K562 (cell line): ENCODE results near the gene PGAM2. TPM values are rescaled to one million over a fixed set of nuclear protein-coding genes. Genes with fewer than 3 reads are reported as not detected.

ENCODE experiments used
- ATAC-seq: fragments of 200-7000 bp; cut with Tn5 transposase; 3 replicates; pipeline ENCODE4 v1.9.1; 2020; ENCODE audit warnings: moderate library complexity
- BruUV-seq: library from RNA; stranded (reverse); fragments of 400-500 nt; replicated peaks from 2 replicates; lab custom pipeline; 2021; lab: Mats Ljungman, UMichigan
- CTCF ChIA-PET: fragments of 300-600 bp; formaldehyde crosslinking; extraction: SDS; loops from one replicate; lab custom pipeline; 2021; ENCODE audit warnings: low intra/inter-chr PET ratio; lab: Yijun Ruan, JAX
- POLR2A ChIA-PET: fragments of 300-600, 350-650 bp; sonication (Branson Sonifier 250); formaldehyde crosslinking; extraction: SDS; loops from one replicate; lab custom pipeline; 2021; ENCODE audit warnings: antibody characterized with exemption, inconsistent platforms; lab: Yijun Ruan, JAX
- DNase-seq, 4 experiments: peaks; one replicate each; pipeline versions ENCODE4 v3.0.0 to v3.0.0-alpha.2; 2011 to 2018; ENCODE audit warnings: low spot score in 3 of 4, mixed read lengths in 3 of 4; ENCODE audit errors: extremely low read depth in 1 of 4
- FAIRE-seq: peaks from 2 replicates; lab custom pipeline; 2011; peaks lifted over from hg19 to GRCh38; lab: Jason Lieb, UNC
- H2AFZ ChIP-seq: 2 replicates; pipeline ENCODE4 v1.6.0; 2011; ENCODE audit warnings: low read depth, low read length, control low read depth, inconsistent platforms
- H3K27ac ChIP-seq: fragments of 200-600 bp; 3 replicates; pipeline ENCODE4 v1.8.0; 2011; ENCODE audit warnings: low read depth, mild to moderate bottlenecking, control low read depth, inconsistent platforms, low read length, moderate library complexity, mixed read lengths; ENCODE audit errors: extremely low read depth
- H3K27me3 ChIP-seq, 2 experiments: fragments of 300-600 bp in 1 of 2; 2 replicates in 1 of 2; 3 replicates in 1 of 2; pipeline versions ENCODE4 v1.6.0 to v1.8.0; 2011; ENCODE audit warnings: inconsistent platforms in 2 of 2, low read length in 2 of 2, mild to moderate bottlenecking in 1 of 2, mixed read lengths in 1 of 2, moderate library complexity in 1 of 2; ENCODE audit not compliant: control insufficient read depth in 2 of 2, insufficient read depth in 2 of 2
- H3K36me3 ChIP-seq: fragments of 300-600 bp; 3 replicates; pipeline ENCODE4 v1.8.0; 2011; ENCODE audit warnings: mild to moderate bottlenecking, low read length, inconsistent platforms; ENCODE audit not compliant: control insufficient read depth, insufficient read depth
- H3K4me1 ChIP-seq, 2 experiments: fragments of 200-600 bp in 1 of 2; replicated peaks in 1 of 2; 2 replicates in 1 of 2; 3 replicates in 1 of 2; pipeline versions ENCODE4 v1.5.1 to v1.8.0; 2011; ENCODE audit warnings: inconsistent platforms in 2 of 2, low read length in 2 of 2, mild to moderate bottlenecking in 1 of 2, mixed read lengths in 1 of 2, moderate library complexity in 1 of 2; ENCODE audit not compliant: control insufficient read depth in 2 of 2, insufficient read depth in 2 of 2
- H3K4me2 ChIP-seq: 2 replicates; pipeline ENCODE4 v1.6.1; 2011; ENCODE audit warnings: low read length, control low read depth, inconsistent platforms, mixed read lengths; ENCODE audit not compliant: insufficient read depth
- H3K4me3 ChIP-seq: fragments of 200-600 bp; sonication (generic), shearing (Covaris generic); 2 replicates; pipeline ENCODE4 v1.5.1; 2016; ENCODE audit warnings: control low read depth, inconsistent platforms
- H3K79me2 ChIP-seq: fragments of 200-600 bp; 3 replicates; pipeline ENCODE4 v1.8.0; 2011; ENCODE audit warnings: low read length, inconsistent platforms; ENCODE audit not compliant: control insufficient read depth, insufficient read depth
- H3K9ac ChIP-seq, 2 experiments: 2 replicates each; pipeline versions ENCODE4 v1.6.0 to v1.6.1; 2011; ENCODE audit warnings: low read depth in 2 of 2, low read length in 2 of 2, control low read depth in 1 of 2, inconsistent platforms in 1 of 2, mild to moderate bottlenecking in 1 of 2, mixed read lengths in 1 of 2; ENCODE audit not compliant: insufficient read depth in 1 of 2
- H3K9me1 ChIP-seq: one replicate; pipeline ENCODE4 v1.6.0; 2011; ENCODE audit warnings: inconsistent platforms, mild to moderate bottlenecking, low read length, moderate library complexity; ENCODE audit not compliant: control insufficient read depth, insufficient read depth
- H3K9me3 ChIP-seq: replicated peaks from 2 replicates; pipeline ENCODE4 v1.5.1; 2011; ENCODE audit warnings: low read depth, low read length, inconsistent platforms; ENCODE audit not compliant: control insufficient read depth, insufficient read depth
- H4K20me1 ChIP-seq: replicated peaks from 2 replicates; pipeline ENCODE4 v1.6.1; 2011; ENCODE audit warnings: low read length, inconsistent platforms, mixed read lengths; ENCODE audit not compliant: control insufficient read depth, insufficient read depth
- HCFC1 ChIP-seq: IDR thresholded peaks from 2 replicates; pipeline ENCODE4 v1.6.1; 2012; ENCODE audit warnings: low read depth, low read length, improper control_type of control experiment
- HDAC1 ChIP-seq, 2 experiments: fragments of 450-650 bp; IDR thresholded peaks; 2 replicates each; pipeline ENCODE4 v1.6.1; 2016 to 2017; ENCODE audit warnings: inconsistent platforms in 1 of 2, mild to moderate bottlenecking in 1 of 2, moderate library complexity in 1 of 2
- HNRNPK ChIP-seq: fragments of 200-400 bp; formaldehyde crosslinking; IDR thresholded peaks from one replicate; pipeline ENCODE4 v1.6.1; 2018; ENCODE audit warnings: mild to moderate bottlenecking, low read depth, low read length; ENCODE audit not compliant: poor library complexity, severe bottlenecking
- NR2C1 ChIP-seq, 2 experiments: fragments of 450-650 bp; IDR thresholded peaks; 2 replicates each; pipeline ENCODE4 v1.6.1; 2017; ENCODE audit warnings: mild to moderate bottlenecking in 2 of 2, antibody characterized with exemption in 1 of 2, inconsistent platforms in 1 of 2, missing compliant biosample characterization in 1 of 2, missing genetic modification characterization in 1 of 2
- POLR2A ChIP-seq: fragments of 450-650 bp; conservative IDR thresholded peaks from 2 replicates; pipeline ENCODE4 v1.6.1; 2016
- RNF219 ChIP-seq: fragments of 250-450 bp; sonication (Bioruptor Pico); IDR thresholded peaks from 2 replicates; pipeline ENCODE4 v1.5.0; 2022; ENCODE audit warnings: mild to moderate bottlenecking
- SOX6 ChIP-seq: fragments of 450-650 bp; IDR thresholded peaks from 2 replicates; pipeline ENCODE4 v1.6.1; 2014; ENCODE audit warnings: mild to moderate bottlenecking
- SRSF3 ChIP-seq: fragments of 200-400 bp; formaldehyde crosslinking; IDR thresholded peaks from 2 replicates; pipeline ENCODE4 v1.6.1; 2016; ENCODE audit warnings: mild to moderate bottlenecking, low read length, moderate library complexity; ENCODE audit not compliant: insufficient read depth
- YBX1 ChIP-seq: fragments of 450-650 bp; IDR thresholded peaks from 2 replicates; pipeline ENCODE4 v1.7.1; 2016; ENCODE audit warnings: mild to moderate bottlenecking
- ZNF75A ChIP-seq: fragments of 450-650 bp; formaldehyde crosslinking; IDR thresholded peaks from 2 replicates; pipeline ENCODE4 v1.4.0; 2020; ENCODE audit warnings: mild to moderate bottlenecking
- WGBS: fragments of 100-300 bp; shearing (Covaris generic); methylation state at CpG from one replicate; pipeline ENCODE4 v1.1.6; 2016; ENCODE audit warnings: low coverage, mixed read lengths; ENCODE audit not compliant: insufficient coverage; ENCODE audit errors: missing lambda C conversion rate; 5-methylcytosine and 5-hydroxymethylcytosine counted together
- in situ Hi-C: fragments of 300-500 bp; cut with MboI; formaldehyde crosslinking; loops from 4 replicates; pipeline ENCODE4 v1.15.0; 2018; ENCODE audit warnings: inconsistent platforms, mixed read lengths
- intact Hi-C: fragments of 100-400 bp; cut with micrococcal nuclease; formaldehyde crosslinking; loops from 2 replicates; pipeline ENCODE4 v1.14.2; 2022
- polyA plus RNA-seq, 8 experiments: library from polyadenylated mRNA; depleted of rRNA in 4 of 8; stranded (reverse) in 5 of 8; unstranded in 3 of 8; fragments of >200 nt; fragmentation: Nextera tagmentation in 2 of 8; fragmentation: Illumina TruSeq in 1 of 8; extraction: Ambion mirVana in 2 of 8; extraction: Trizol in 1 of 8; gene quantifications; 2 replicates each; pipeline versions ENCODE4 v1.2.1 to v1.2.3, GENCODE V29; 2011 to 2014; ENCODE audit warnings: inconsistent platforms in 1 of 8, missing spikeins in 1 of 8
- total RNA-seq, 7 experiments: library from RNA; depleted of rRNA in 6 of 7; stranded (reverse); fragments of >200 nt in 6 of 7; fragmentation: Illumina TruSeq in 2 of 7; extraction: Trizol in 2 of 7; gene quantifications; 2 replicates each; pipeline versions ENCODE4 v1.2.1 to v1.2.3, GENCODE V29; 2011 to 2021; ENCODE audit warnings: low replicate concordance in 1 of 7

The PGAM2 gene
- total and polyA plus RNA-seq, 9 of the 15 experiments (the other 6 are each of a cell fraction or from before 2014, with no cell fraction given), result not detected

- H3K4me2 ChIP-seq, result no peak overlapping the region
- H3K36me3 ChIP-seq, result peaks cover 8% of the 10 kb centered on the region; the same call in 2 of the 3 replicates
- H3K9me3 ChIP-seq, result no peaks in the 10 kb centered on the region
- no peak overlapping the region for H3K4me3 ChIP-seq
- H3K9me1 ChIP-seq, result no peaks in the 10 kb centered on the region
- ATAC-seq (no peak), FAIRE-seq (no peak), DNase-seq (no peak)
- peaks cover 6 to 36% of the 10 kb centered on the region in 2 experiments; a peak in 3 of 5 replicates for H3K4me1 ChIP-seq
- no peak overlapping the region for H3K27ac ChIP-seq
- POLR2A ChIA-PET, result interaction anchor here (2.5 kb wide), 1 partner anchor 130 kb away, joined by 6 read pairs; no protein-coding TSS in a partner anchor
- CTCF ChIA-PET, result interaction anchor here (0.6 kb wide), 1 partner anchor 131 kb away, joined by 4 read pairs; no protein-coding TSS in a partner anchor
- H3K79me2 ChIP-seq, result no peaks in the 10 kb centered on the region
- H2AFZ ChIP-seq, result no peak overlapping the region
- no TSS peak for BruUV-seq
- H3K27me3 ChIP-seq, result peaks cover 0 to 14% of the 10 kb centered on the region in 2 experiments; a peak in 2 of 5 replicates
- H3K9ac ChIP-seq, result peak overlapping the region in 1 of 2 experiments; percentile 76; a peak in 2 of 4 replicates
- peaks cover 12% of the 10 kb centered on the region; the same call in 1 of the 2 replicates for H4K20me1 ChIP-seq
- TF ChIP-seq POLR2A, result peak; percentile 37; the same call in 1 of the 2 replicates
- no peak for TF ChIP-seq SOX6
- TF ChIP-seq RNF219, result 0 out of 2 replicates have a peak, but pooled peaks have one; percentile 42
- TF ChIP-seq ZNF75A (CRISPR knock-in tag), result no peak
- TF ChIP-seq HDAC1 (IDR thresholded peaks at IDR 0.05), result no peak
- TF ChIP-seq NR2C1 (IDR thresholded peaks at IDR 0.05), result no peak
- no peak for TF ChIP-seq NR2C1 (tag; IDR thresholded peaks at IDR 0.05)
- TF ChIP-seq SRSF3, result no peak
- no peak for TF ChIP-seq HCFC1
- TF ChIP-seq HNRNPK, result no peak
- no peak for TF ChIP-seq YBX1
- 21% methylated on average over 5 of the region's 6 CpGs for WGBS
- in situ Hi-C loops, result no loop called here
- intact Hi-C loops, result loop anchor here (5.0 kb wide), 1 partner anchor 44 kb away; no protein-coding TSS in a partner anchor
These were observed 719 bp upstream of the PGAM2 start for GRCh38 chr7:44066111-44066460.
